Measurements from ENCODE around the gene MRPL21.

- TF ChIP-seq CTCF (conservative IDR thresholded peaks at IDR 0.05) (no peak), ZFX (IDR thresholded peaks at IDR 0.05) (no peak)
Measured at GRCh38 chr11:68865241-68865640, 38.4 kb downstream of the MRPL21 start.

All from C4-2B (cell line).